HepG2 (cell line): ENCODE results near the gene OLFM2. TPM values are rescaled to one million over a fixed set of nuclear protein-coding genes. Genes with fewer than 3 reads are reported as not detected.

Experiments
- ATAC-seq: fragments of 200-7000 bp; cut with Tn5 transposase; 3 replicates; pipeline ENCODE4 v1.9.1; 2020; ENCODE audit warnings: mild to moderate bottlenecking, moderate library complexity
- BruUV-seq: library from RNA; stranded (reverse); fragments of 400-500 nt; replicated peaks from 2 replicates; lab custom pipeline; 2021; lab: Mats Ljungman, UMichigan
- CTCF ChIA-PET: fragments of 300-600 bp; formaldehyde crosslinking; extraction: SDS; loops from one replicate; lab custom pipeline; 2021; ENCODE audit warnings: low total read pairs, inconsistent platforms, low intra/inter-chr PET ratio; lab: Yijun Ruan, JAX
- POLR2A ChIA-PET: fragments of 350-600 bp; sonication (Branson Sonifier 250); formaldehyde crosslinking; loops from one replicate; lab custom pipeline; 2020; ENCODE audit warnings: antibody characterized with exemption, inconsistent platforms; lab: Yijun Ruan, JAX
- DNase-seq: peaks from one replicate; pipeline ENCODE4 v3.0.0-alpha.2; 2015; ENCODE audit warnings: low spot score
- FAIRE-seq: peaks from 3 replicates; lab custom pipeline; 2011; peaks lifted over from hg19 to GRCh38; lab: Jason Lieb, UNC
- H2AFZ ChIP-seq: one replicate; pipeline ENCODE4 v1.6.1; 2011; ENCODE audit warnings: low read length, inconsistent platforms
- H3K27ac ChIP-seq: fragments of 300-600 bp; 3 replicates; pipeline ENCODE4 v1.8.0; 2011; ENCODE audit warnings: mixed run types, mild to moderate bottlenecking, mixed read lengths, low read length, inconsistent platforms; ENCODE audit not compliant: insufficient read depth; ENCODE audit errors: extremely low read length
- H3K27me3 ChIP-seq, 2 experiments: fragments of 200-600 bp in 1 of 2; 2 replicates in 1 of 2; 3 replicates in 1 of 2; pipeline versions ENCODE4 v1.6.0 to v1.8.0; 2011; ENCODE audit warnings: low read length in 2 of 2, mild to moderate bottlenecking in 2 of 2, moderate library complexity in 2 of 2, inconsistent platforms in 1 of 2; ENCODE audit not compliant: insufficient read depth in 2 of 2, control insufficient read depth in 1 of 2
- H3K36me3 ChIP-seq, 2 experiments: fragments of 200-600 bp in 1 of 2; replicated peaks in 1 of 2; 2 replicates in 1 of 2; 3 replicates in 1 of 2; pipeline versions ENCODE4 v1.5.1 to v1.8.0; 2011; ENCODE audit warnings: low read length in 2 of 2, inconsistent platforms in 1 of 2; ENCODE audit not compliant: insufficient read depth in 2 of 2, control insufficient read depth in 1 of 2
- H3K4me1 ChIP-seq: 2 replicates; pipeline ENCODE4 v1.5.1; 2012; ENCODE audit warnings: low read length, inconsistent platforms; ENCODE audit not compliant: insufficient read depth
- H3K4me2 ChIP-seq: 2 replicates; pipeline ENCODE4 v1.6.0; 2011; ENCODE audit warnings: low read depth, low read length, inconsistent platforms
- H3K4me3 ChIP-seq, 3 experiments: fragments of 200-600 bp in 1 of 3; sonication (generic), shearing (Covaris generic) in 1 of 3; replicated peaks in 1 of 3; 2 replicates each; pipeline ENCODE4 v1.5.1; 2011 to 2016; ENCODE audit warnings: low read length in 3 of 3, inconsistent platforms in 2 of 3, low read depth in 2 of 3, mild to moderate bottlenecking in 2 of 3, control low read depth in 1 of 3, mixed read lengths in 1 of 3; ENCODE audit not compliant: insufficient read depth in 1 of 3
- H3K79me2 ChIP-seq: one replicate; pipeline ENCODE4 v1.6.1; 2011; ENCODE audit warnings: low read length, inconsistent platforms; ENCODE audit not compliant: insufficient read depth
- H3K9ac ChIP-seq: 2 replicates; pipeline ENCODE4 v1.6.0; 2011; ENCODE audit warnings: mild to moderate bottlenecking, low read depth, low read length, inconsistent platforms; ENCODE audit not compliant: insufficient read depth
- H3K9me3 ChIP-seq: 2 replicates; pipeline ENCODE4 v1.5.1; 2012; ENCODE audit warnings: mild to moderate bottlenecking, low read length
- H4K20me1 ChIP-seq: 2 replicates; pipeline ENCODE4 v1.6.0; 2011; ENCODE audit warnings: inconsistent platforms, mild to moderate bottlenecking, low read length, moderate library complexity; ENCODE audit not compliant: insufficient read depth
- HMGA1 ChIP-seq: sonication (generic); formaldehyde crosslinking; conservative IDR thresholded peaks from 2 replicates; pipeline ENCODE4 v1.4.0; 2020; ENCODE audit warnings: missing genetic modification reagents
- KAT7 ChIP-seq: IDR thresholded peaks from 2 replicates; pipeline ENCODE4 v1.6.1; 2018; ENCODE audit warnings: borderline replicate concordance, missing compliant biosample characterization
- KLF16 ChIP-seq, 2 experiments: sonication (generic) in 1 of 2; formaldehyde crosslinking in 1 of 2; IDR thresholded peaks; 2 replicates each; pipeline versions ENCODE4 v1.6.1 to v1.8.0; 2016 to 2023; ENCODE audit warnings: missing genetic modification reagents in 2 of 2, missing compliant biosample characterization in 1 of 2
- MEIS1 ChIP-seq: sonication (generic); formaldehyde crosslinking; IDR thresholded peaks from 2 replicates; pipeline ENCODE4 v1.9.0; 2021; ENCODE audit warnings: mild to moderate bottlenecking, missing genetic modification reagents, moderate library complexity, borderline replicate concordance
- NCOR1 ChIP-seq: fragments of 200-600 bp; sonication (generic); IDR thresholded peaks from 2 replicates; pipeline ENCODE4 v1.7.0; 2017; ENCODE audit warnings: antibody characterized with exemption, low read length, borderline replicate concordance
- NR2C2 ChIP-seq: sonication (generic); formaldehyde crosslinking; IDR thresholded peaks from 2 replicates; pipeline ENCODE4 v1.4.0; 2020; ENCODE audit warnings: missing genetic modification reagents, mild to moderate bottlenecking, moderate library complexity, borderline replicate concordance
- RFXAP ChIP-seq: sonication (generic); formaldehyde crosslinking; IDR thresholded peaks from 2 replicates; pipeline ENCODE4 v1.4.0; 2020; ENCODE audit warnings: missing genetic modification reagents, borderline replicate concordance
- SAP130 ChIP-seq: IDR thresholded peaks from 2 replicates; pipeline ENCODE4 v1.6.1; 2016; ENCODE audit warnings: low read depth
- STAT6 ChIP-seq: sonication (generic); formaldehyde crosslinking; IDR thresholded peaks from 2 replicates; pipeline ENCODE4 v1.4.0; 2020; ENCODE audit warnings: missing genetic modification reagents, mild to moderate bottlenecking, borderline replicate concordance
- ZBTB49 ChIP-seq: sonication (generic); formaldehyde crosslinking; IDR thresholded peaks from 2 replicates; pipeline ENCODE4 v1.4.0; 2020; ENCODE audit warnings: missing genetic modification reagents, borderline replicate concordance
- ZBTB7A ChIP-seq: sonication (generic); formaldehyde crosslinking; IDR thresholded peaks from 2 replicates; pipeline ENCODE4 v1.8.0; 2022; ENCODE audit warnings: mild to moderate bottlenecking, missing genetic modification reagents
- ZFP82 ChIP-seq: sonication (generic); formaldehyde crosslinking; IDR thresholded peaks from 2 replicates; pipeline ENCODE4 v1.5.1; 2020; ENCODE audit warnings: mild to moderate bottlenecking, missing genetic modification reagents, borderline replicate concordance
- ZNF101 ChIP-seq: sonication (generic); formaldehyde crosslinking; IDR thresholded peaks from 2 replicates; pipeline ENCODE4 v1.4.0; 2020; ENCODE audit warnings: mild to moderate bottlenecking, low read depth, missing genetic modification reagents, borderline replicate concordance
- ZNF512 ChIP-seq: sonication (generic); formaldehyde crosslinking; IDR thresholded peaks from 2 replicates; pipeline ENCODE4 v1.4.0; 2020; ENCODE audit warnings: mild to moderate bottlenecking, missing genetic modification reagents
- ZNF576 ChIP-seq: sonication (generic); formaldehyde crosslinking; IDR thresholded peaks from 2 replicates; pipeline ENCODE4 v1.4.0; 2020; ENCODE audit warnings: mild to moderate bottlenecking, missing genetic modification reagents
- ZNF598 ChIP-seq: sonication (generic); formaldehyde crosslinking; IDR thresholded peaks from 2 replicates; pipeline ENCODE4 v1.5.1; 2020; ENCODE audit warnings: mild to moderate bottlenecking, missing genetic modification reagents, borderline replicate concordance
- ZNF616 ChIP-seq: sonication (generic); formaldehyde crosslinking; IDR thresholded peaks from 2 replicates; pipeline ENCODE4 v1.5.0; 2020; ENCODE audit warnings: low read depth, mild to moderate bottlenecking, missing genetic modification reagents
- WGBS: methylation state at CpG from one replicate; pipeline ENCODE4 v1.1.6; 2017; ENCODE audit warnings: low lambda C conversion rate; 5-methylcytosine and 5-hydroxymethylcytosine counted together
- in situ Hi-C: cut with HindIII; loops from 2 replicates; pipeline ENCODE4 v1.10.0; 2017; ENCODE audit warnings: low pct_unique_long_range_greater_than_20kb; ENCODE audit not compliant: extremely low pct_ligation_motif_present
- intact Hi-C: fragments of 100-400 bp; cut with micrococcal nuclease; formaldehyde crosslinking; loops from one replicate; pipeline ENCODE4 v1.10.0; 2022; ENCODE audit not compliant: unreplicated experiment
- polyA plus RNA-seq, 8 experiments: library from polyadenylated mRNA; depleted of rRNA in 3 of 8; stranded (reverse) in 7 of 8; unstranded in 1 of 8; fragments of >200 nt; fragmentation: Illumina TruSeq in 4 of 8; extraction: Trizol in 4 of 8; gene quantifications; 2 replicates each; pipeline versions ENCODE4 v1.2.1 to v1.2.3, GENCODE V29; 2011 to 2016; ENCODE audit warnings: low read depth in 4 of 8, missing spikeins in 1 of 8, mixed read lengths in 1 of 8; ENCODE audit not compliant: insufficient read depth in 1 of 8
- total RNA-seq, 5 experiments: library from RNA; depleted of rRNA; stranded (reverse); fragments of >200 nt; fragmentation: Illumina TruSeq; extraction: Trizol; gene quantifications; 2 replicates each; pipeline ENCODE4 v1.2.3, GENCODE V29; 2016; ENCODE audit warnings: low read depth in 1 of 5

The OLFM2 gene
- total and polyA plus RNA-seq, 2 of the 13 experiments (the other 11 are each of a cell fraction or from before 2014, with no cell fraction given), result 0.20 to 0.51 TPM

GRCh38 chr19:9806803-9807202 is 129.5 kb downstream of the OLFM2 start:
- Histone ChIP-seq H3K4me2 (no peak overlapping the region), H3K36me3 (peaks cover 12 to 27% of the 10 kb centered on the region in 2 experiments), H4K20me1 (no peaks in the 10 kb centered on the region), H3K9me3 (no peaks in the 10 kb centered on the region), H3K4me3 (no peak overlapping the region), H3K27ac (no peak overlapping the region), H3K4me1 (no peaks in the 10 kb centered on the region), H2AFZ (no peak overlapping the region), H3K9ac (no peak overlapping the region), H3K27me3 (no peaks in the 10 kb centered on the region), H3K79me2 (no peaks in the 10 kb centered on the region)
- ChIA-PET CTCF (no interaction called here), POLR2A (interaction anchor here (1.4 kb wide), 1 partner anchor 21 kb away, joined by 3 read pairs; the partner anchor contains the start of gene UBL5)
- WGBS, result 100% methylated on average over 3 of the region's 3 CpGs
- BruUV-seq, result no TSS peak
- FAIRE-seq, result no peak
- intact Hi-C loops (no loop called here), in situ Hi-C loops (no loop called here)
- DNase-seq, result no peak
- ATAC-seq, result no peak
- no peak for TF ChIP-seq MEIS1 (CRISPR knock-in tag)
- TF ChIP-seq KLF16 (CRISPR knock-in tag; IDR thresholded peaks at IDR 0.05), result no peak
- TF ChIP-seq NR2C2, result no peak
- TF ChIP-seq ZBTB7A (CRISPR knock-in tag), result no peak
- TF ChIP-seq SAP130 (CRISPR knock-in tag), result no peak
- no peak for TF ChIP-seq ZBTB49
- TF ChIP-seq RFXAP, result no peak
- no peak for TF ChIP-seq KAT7 (CRISPR knock-in tag)
- TF ChIP-seq ZNF101 (CRISPR knock-in tag), result no peak
- TF ChIP-seq STAT6 (CRISPR knock-in tag), result no peak
- no peak for TF ChIP-seq ZFP82 (CRISPR knock-in tag)
- no peak for TF ChIP-seq ZNF616 (CRISPR knock-in tag)
- TF ChIP-seq HMGA1 (CRISPR knock-in tag), result no peak
- TF ChIP-seq ZNF598 (CRISPR knock-in tag), result no peak
- no peak for TF ChIP-seq ZNF512
- no peak for TF ChIP-seq NCOR1
- no peak for TF ChIP-seq ZNF576 (CRISPR knock-in tag)
